Kasumi-1 (cell line): ENCODE data around the gene CNDP1.
"Not testable (repeated sequence)": the region's sequence is repeated elsewhere in the genome, so short reads cannot be mapped to it uniquely, and the experiment has no call there.

Source experiments
- DNase-seq, 2 experiments: peaks; one replicate each; lab custom pipeline; 2025; lab: John Stamatoyannopoulos, UW

CNDP1 gene, protein sequence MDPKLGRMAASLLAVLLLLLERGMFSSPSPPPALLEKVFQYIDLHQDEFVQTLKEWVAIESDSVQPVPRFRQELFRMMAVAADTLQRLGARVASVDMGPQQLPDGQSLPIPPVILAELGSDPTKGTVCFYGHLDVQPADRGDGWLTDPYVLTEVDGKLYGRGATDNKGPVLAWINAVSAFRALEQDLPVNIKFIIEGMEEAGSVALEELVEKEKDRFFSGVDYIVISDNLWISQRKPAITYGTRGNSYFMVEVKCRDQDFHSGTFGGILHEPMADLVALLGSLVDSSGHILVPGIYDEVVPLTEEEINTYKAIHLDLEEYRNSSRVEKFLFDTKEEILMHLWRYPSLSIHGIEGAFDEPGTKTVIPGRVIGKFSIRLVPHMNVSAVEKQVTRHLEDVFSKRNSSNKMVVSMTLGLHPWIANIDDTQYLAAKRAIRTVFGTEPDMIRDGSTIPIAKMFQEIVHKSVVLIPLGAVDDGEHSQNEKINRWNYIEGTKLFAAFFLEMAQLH

DNA sequence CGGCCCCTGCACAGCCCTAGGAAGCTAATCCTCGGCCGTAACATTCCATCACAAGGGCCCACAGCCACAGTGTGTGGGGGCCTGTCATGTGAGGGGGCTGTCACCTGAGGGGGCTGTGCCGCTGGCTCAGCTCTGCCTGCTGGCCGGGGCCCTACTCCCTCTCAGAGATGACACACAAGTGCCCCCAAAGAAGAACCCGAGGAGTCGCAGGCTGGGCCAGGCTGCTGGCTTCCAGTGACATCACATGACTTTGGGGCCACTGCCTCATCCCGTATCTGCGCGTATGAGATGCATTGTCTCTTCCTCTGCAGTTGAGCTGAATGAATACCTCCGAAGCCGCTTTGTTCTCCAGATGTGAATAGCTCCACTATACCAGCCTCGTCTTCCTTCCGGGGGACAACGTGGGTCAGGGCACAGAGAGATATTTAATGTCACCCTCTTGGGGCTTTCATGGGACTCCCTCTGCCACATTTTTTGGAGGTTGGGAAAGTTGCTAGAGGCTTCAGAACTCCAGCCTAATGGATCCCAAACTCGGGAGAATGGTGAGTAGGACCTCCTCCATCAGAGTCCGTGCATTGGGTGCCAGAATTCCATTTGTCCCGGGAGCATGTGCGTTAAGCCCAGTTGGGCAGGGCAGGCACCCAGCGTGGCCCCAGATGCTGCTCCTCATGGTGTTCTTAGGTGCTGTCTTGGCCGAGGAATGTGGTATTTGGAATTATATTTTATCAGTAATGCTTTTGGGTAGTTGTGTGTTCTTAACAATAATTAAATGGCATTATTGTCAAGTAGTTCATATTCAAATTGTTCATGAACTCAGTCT, at the start of gene CNDP1:
CNDP1 (plus strand) TSS at position 351 of the 820 bp plus-strand sequence; CDS start at position 519, 168 bp downstream.
- no peak for DNase-seq

DNA sequence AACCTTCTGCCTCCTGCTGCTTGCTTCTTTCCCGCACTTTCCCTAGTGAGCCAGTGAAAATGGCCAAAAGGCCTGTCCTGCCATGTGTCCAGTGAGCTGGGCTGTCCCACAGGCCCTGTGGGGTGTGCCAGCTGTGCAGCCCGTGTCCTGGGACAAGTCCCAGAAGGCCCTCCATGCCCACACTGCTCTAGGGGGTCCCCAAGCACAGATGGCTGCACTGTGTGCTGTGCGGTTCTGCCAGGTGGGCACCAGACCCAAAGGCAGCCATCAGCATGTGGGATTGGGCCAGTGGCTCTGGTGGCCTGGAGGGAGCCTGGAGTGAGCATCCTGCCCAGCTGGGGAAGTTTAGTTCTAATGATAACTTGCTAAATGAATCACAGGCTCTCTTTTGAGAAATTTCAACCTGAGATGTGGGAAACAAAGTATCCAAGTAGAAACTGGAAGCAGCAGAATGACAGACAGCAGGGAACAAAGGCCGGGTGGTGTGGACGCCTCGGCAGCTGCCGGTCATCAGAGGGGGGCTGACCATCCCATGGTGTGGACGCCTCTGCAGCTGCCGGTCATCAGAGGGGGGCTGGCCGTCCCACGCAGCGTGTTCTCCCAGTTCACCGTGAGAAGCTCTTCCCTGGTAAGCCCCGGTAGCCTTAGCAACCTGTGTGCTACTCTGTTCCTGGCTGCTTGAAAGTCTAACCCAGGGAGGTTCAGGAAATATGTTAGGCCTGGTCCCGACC, 48.0 kb upstream of the CNDP1 start:
- no peak for DNase-seq

DNA sequence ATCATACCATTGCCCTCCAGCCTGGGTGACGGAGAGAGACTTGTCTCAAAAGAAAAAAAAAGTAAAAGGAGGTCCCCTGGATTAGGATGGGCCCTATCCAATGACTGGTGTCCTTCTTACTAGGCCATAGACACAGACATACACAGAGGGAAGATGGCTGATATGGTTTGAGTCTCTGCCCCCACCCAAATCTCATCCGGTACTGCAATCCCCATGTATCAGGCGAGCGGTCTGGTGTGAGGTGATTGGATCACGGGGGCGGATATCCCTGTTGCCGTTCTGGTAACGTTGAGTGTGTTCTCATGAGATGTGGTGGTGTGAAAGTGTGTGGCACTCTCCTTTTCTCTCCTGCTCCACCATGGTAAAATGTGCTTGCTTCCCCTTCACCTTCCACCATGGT, 45.9 kb upstream of the CNDP1 start:
- DNase-seq, result no peak

DNA sequence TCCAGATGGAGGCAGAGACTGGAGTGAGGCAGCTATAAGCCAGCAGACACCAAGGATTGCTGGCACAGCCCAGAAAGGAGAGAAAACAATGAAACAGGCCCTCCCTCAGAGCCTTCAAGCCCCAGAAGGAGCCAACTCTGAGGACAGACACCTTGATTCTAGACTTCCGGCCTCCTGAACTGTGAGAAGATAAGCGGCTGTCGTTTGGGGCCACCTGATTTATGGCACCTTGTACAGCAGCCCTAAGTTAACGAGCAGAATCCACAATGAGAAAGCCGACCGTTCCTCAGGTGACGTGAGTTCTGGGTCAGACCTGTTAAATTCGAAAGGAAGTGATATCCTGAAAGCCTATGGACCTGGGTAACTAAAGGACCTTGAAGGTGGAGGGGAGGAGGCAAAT, 45.4 kb upstream of the CNDP1 start:
- DNase-seq, result no peak

DNA sequence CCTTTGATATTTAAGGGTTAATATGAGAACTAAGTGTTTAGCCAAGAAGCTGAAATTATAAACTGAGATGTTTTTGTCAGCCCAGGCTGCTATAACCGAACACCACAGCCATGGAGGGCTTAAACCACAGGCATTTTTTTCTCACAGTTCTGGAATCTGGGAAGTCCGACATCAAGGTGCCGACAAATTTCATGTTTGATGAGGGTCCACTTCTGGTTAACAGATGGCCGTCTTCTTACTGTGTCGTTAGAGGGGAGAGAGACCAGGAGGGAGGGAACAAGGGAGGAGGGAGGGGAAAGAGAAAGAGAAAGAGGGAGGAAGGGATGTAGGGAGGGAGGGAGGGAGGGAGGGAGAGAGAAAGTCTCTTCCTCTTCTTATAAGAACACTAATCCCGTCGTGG, 44.6 kb upstream of the CNDP1 start:
- no peak for DNase-seq

DNA sequence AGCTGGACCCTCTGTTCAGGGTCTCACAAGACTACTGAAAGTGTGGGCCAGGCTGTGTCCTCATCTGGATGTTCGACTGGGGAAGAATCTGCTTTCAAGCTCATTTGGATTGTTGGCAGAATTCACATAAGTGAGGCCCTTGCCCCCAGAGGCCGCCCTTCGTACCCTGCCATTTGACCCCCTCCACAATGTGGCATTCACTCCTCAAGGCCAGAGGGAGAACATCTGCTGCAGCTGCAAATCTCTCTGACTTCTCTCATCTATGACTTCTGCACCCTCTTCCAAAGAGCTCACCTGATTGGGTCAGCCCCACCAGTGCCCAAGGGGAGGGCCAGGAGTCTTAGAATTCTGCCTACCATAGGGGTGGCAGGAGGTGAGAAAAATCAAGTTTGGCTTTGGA, 42.0 kb upstream of the CNDP1 start:
- no peak for DNase-seq

DNA sequence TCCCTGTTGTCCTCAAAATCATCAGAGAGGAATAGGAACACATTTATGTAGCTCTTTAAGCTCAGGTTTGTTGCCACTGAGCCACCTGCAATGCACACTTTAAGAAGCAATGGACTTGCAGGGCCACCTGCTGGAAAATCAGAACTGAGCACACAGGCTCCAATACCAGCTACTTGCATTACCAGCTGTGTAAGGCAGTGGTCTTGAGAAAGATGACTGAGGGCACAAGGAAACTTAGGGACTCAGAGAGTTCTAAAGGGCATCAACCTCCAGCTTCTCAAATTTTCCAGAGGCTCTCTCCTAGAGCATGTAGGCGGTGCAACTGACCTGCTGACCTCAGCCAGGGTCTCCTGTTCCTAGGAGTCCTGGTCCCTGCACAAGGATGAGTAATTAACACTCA, 40.6 kb upstream of the CNDP1 start:
- DNase-seq, result peak; percentile 49 to 58

DNA sequence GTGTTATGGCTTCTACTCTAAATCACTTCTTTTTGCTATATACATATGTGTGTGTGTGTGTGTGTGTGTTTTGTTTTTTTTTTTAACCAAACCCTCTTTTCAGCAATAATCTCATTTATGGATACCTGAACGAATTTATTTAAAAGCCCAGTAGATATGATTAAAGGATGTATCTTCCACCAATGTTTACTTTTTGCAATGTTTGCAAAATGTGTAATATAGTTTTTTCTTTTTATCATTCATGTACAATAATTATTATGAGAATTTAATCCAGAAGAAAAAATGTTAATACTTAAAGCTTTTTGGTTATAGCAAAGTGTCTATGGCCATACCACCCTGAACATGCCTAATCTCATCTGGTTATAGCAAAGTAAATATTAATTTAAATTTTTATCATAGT, 39.8 kb upstream of the CNDP1 start:
- DNase-seq, result no peak

DNA sequence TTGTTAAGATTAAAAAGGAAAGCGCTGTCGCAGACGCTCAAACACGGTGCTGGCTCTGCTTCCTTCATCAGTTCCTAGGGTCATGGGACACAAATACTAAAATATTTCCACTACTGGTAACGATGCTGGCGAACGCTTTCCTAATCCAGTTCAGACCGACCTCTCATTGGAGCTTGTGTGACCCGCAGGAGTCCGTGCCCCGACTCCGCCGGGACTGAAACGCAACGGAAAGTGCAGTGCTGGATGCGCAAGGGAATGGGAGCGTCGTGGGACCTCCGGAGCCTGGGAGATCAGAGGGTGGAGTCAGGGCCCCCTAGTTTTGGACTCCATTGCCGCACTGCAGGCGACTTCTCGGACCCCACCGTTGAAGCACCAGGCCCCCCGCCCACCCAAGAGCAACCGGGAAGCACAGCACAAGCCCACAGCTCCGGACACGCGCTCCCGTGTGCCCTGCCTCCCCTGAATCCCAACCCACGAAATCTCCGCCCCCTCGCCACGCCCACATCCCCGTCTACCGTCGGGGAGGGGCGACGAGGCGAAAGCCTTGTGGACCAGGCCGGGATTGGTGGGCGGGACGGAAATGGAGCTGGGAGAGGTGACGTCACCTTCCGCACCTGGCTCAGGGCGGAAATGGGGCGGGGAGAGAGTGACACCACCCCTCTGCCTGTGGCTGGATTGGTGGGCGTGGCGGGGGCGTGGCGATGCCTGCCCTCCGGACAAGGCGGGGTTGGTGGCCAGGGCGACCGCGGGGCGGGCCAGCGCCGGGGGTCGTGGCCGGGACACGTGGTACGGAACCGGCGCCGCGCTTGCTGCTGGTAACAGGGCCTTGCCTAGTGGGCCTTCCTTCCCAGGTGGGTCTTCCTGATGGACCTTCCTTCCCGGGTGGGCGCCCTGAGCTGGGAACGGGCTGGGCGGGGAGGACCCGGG, 38.5 kb upstream of the CNDP1 start, which contains the start of gene CNDP2:
CNDP2 (plus strand) TSS at position 783 of the 927 bp plus-strand sequence. CDS start 3,611 bp downstream, outside the sequence.
- peak; percentile 91 to 94 for DNase-seq

DNA sequence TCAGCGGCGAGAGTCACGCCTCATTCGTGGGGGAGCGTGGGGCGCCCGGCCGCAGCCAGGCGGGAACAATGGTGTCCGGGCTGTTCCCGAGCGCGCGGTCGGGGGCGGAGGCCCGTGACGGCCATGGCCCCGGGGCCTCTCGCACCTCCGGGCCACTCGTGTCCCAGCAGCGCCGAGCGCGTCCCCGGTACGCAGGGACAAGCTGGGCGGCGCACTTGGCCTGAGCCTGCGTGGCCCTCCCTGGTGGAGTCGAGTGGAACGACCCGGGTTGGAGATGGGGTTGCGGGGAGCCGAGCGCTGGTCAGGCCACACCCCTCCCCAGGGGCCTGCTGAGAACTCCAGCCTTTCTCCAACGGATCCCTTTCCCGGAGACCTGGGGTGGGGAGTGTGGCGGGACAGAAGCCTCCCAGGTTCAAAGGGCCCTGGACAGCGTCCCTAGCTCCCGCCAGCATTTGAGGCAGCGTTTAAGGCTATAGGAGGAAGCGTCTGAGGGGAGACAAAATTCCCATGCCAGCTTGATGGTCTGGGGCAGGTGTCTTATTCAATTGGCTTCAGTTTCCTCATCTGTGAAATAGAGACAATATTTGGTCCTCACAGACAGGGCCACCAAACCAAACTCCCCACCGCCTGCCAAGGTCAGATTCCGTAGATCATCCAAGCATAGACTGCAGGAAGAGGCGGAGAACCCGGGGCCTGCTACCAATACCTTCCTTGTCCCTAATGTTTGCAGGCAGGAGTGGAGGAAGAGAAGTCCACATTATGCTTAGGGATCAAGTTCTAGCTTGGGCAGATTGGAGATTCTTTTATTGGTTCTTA, 37.6 kb upstream of the CNDP1 start:
- DNase-seq, result peak in 1 of 2 experiments; percentile 33

DNA sequence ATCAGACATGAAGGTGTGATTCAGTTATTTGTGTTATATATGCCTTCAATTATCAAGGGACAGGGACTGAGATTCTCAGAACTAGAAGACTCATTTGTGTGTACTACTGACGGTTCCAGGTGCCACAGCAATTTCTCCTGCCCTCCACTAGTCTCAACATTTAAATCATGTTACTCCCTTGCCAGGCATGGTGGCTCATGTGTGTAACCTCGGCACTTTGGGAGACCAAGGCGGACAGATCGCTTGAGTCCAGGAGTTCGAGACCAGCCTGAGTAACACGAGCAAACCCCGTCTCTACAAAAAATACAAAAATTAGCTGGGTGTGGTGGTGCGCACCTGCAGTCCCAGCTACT, 37.0 kb upstream of the CNDP1 start:
- DNase-seq, result no peak

DNA sequence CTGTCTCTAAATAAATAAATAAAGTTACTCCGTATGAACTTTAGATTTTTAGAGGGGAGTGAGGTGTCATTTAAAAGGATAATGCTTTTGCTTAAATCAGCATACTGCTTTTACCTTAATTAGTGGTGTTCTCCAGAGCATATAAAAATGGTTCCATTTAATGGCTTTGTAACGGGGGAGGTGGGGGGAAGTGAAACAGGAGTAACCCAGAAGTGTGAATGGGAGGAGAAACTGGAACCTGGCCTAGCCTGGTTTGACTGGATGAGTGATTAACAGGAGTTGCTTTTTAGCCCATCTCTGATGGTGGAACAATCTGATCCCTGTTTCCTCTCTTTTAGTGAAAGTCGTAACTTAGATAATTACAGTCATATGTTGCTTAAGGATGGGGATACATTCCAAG, 36.5 kb upstream of the CNDP1 start:
- no peak for DNase-seq

DNA sequence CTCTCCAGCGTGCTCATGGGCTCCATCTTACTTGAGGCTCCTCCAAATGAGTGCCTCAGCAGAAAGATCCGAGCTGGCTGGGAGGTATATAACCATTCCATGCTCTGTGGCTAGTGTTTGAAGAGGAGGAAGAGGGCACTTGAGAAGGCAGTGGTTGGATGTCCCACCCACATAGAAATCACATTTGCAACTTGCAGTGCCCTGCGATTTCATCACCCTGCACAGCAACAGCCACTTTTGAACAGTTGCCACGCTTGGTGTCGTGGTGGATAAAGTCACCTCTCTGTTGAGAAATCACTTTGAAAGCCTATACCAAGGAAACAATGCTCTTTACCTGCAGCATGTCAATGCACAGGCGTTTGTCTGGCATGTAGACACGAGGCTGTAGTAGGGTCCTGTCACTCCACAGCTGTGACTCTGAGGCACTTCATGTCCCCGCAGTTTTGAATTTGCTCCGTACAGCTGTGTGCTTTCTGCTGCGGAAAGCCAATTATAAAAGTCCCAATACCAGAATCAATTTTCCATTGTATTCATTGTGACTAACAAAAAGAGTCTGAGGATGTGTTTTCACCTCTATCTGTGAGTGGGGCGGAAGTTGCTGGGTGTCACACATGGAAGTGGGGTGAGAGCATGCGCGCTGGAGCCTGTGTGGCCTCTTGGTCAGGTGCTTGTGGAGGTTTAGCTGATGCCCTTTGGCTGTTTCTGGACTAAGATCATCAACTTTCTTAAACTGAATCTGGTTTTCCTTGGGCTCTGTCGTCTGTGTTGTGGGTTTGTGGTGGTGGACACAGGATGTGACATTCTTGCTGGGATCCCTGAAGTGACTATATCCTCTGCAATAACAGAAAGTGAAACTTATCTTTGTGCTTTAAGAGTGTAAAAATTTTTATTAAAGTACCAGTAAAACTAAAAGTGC, 35.3 kb upstream of the CNDP1 start:
- DNase-seq, result peak; percentile 62 to 70

DNA sequence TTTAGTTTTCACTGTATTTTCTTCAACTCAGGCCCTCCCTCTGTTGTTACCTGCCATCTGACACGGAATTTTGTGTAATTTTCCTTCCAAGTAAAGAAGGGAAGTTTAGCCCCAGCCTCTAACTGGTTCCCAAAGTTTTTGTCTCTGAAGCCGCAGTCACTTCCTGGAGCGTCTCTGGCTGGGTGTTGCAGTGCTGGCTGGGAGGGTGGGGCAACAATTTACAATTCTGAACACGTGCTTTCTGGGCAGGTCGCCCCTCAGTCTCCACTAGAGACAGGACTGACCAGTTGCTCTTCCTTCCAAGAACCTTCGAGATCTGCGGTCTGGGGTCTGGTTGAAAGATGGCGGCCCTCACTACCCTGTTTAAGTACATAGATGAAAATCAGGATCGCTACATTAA, 34.7 kb upstream of the CNDP1 start:
- peak; percentile 83 to 86 for DNase-seq

DNA sequence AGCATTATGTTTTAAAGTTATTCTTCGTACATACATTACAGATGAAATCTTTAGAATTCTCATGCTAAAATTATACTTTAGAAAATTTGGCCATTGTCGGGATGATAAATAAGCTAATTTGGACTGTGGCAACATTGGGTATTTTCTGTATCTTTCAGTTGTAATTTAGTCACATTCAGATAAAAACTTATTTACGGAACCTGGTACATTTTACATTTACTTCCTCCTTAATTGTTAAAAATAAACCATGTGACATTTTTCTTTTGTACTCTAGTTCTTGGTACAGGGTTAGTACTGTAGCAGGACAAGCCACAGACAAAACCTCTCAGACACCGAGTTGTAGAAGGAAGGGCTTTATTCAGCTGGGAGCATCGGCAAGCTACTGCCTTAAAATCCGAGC, 33.9 kb upstream of the CNDP1 start:
- no peak for DNase-seq

DNA sequence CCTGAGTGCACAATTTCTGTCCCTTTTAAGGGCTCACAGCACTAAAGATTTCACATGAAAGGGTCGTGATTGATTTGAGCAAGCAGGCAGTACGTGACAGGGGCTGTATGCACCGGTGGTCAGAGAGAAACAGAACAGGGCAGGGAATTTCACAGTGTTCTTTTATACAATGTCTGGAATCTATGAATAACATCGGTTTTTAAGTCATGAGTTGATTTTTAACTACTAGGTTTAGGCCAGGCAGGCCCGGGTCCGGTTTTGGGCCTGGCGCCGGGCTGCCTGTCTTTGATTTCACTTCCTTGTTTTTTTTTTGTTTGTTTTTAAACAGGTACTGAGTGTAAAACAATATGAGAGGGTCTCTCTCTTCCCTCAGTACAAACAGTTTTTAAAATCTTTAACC, 33.5 kb upstream of the CNDP1 start:
- not testable (repeated sequence) for DNase-seq

DNA sequence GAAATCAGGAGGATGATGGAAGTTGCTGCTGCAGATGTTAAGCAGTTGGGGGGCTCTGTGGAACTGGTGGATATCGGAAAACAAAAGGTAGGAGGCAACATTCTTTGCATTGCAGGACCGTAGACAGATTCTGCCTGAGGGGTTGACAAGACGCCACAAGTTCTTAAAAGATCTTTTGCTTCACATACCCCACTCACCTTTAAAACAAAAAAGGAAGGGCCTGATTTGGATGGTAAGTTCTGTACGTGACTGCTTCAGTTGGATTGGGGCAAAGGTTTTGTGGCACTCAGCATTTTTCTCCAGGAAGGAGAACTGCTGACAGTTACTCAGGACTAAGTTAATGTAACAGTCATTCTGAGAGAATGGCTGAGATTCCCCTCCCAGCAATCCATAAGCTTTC, 32.9 kb upstream of the CNDP1 start:
- DNase-seq, result no peak

DNA sequence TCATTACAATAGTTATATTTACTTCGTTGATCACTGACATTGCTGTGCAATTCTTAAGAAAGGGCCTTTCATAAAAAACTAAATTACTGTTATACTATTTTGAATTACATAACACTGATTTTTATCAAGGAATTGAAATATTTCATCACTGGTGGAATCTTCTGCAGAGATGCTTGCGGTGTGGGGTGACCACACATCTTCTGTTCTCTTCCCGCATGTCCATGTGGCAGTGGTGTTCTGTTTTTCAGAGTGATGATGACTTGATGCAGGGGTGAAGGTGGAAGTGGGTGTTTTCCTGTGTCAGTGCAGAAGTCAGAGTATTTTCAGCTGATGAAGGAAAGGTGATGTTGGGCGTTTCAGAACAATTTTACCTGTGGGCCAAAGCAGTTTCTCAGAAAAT, 31.2 kb upstream of the CNDP1 start:
- no peak for DNase-seq

DNA sequence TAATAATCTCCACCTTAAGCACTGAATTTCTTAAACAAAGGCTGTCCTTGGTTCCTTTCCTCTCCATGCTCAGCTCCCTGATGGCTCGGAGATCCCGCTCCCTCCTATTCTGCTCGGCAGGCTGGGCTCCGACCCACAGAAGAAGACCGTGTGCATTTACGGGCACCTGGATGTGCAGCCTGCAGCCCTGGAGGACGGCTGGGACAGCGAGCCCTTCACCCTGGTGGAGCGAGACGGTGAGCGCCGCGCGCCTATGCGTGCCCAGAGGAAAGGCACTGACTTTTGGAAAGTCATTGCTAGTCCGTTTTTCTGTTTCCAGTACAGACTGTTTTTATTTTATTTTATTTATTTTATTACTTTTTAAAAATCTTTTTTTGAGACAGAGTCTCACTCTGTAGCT, 28.5 kb upstream of the CNDP1 start:
- no peak for DNase-seq
